Muscle layer of colon (tissue), 2 donors: ENCODE results near the gene FMOD.
A peak's percentile ranks its signal among the peaks of the same experiment; 100 is the strongest.
"Not testable (repeated sequence)": the region's sequence is repeated elsewhere in the genome, so short reads cannot be mapped to it uniquely, and the experiment has no call there.

Experiments used
- H3K27ac ChIP-seq: one replicate; pipeline ENCODE4 v1.7.0; 2013; ENCODE audit warnings: low read depth, mild to moderate bottlenecking, low read length, moderate library complexity
- H3K27me3 ChIP-seq, 2 donors: one replicate each; pipeline ENCODE4 v1.7.0; 2013; ENCODE audit warnings: low read length in 2 of 2, mild to moderate bottlenecking in 2 of 2; ENCODE audit not compliant: insufficient read depth in 2 of 2, control insufficient read depth in 1 of 2
- H3K36me3 ChIP-seq: one replicate; pipeline ENCODE4 v1.7.0; 2013; ENCODE audit warnings: mild to moderate bottlenecking, low read length; ENCODE audit not compliant: insufficient read depth
- H3K4me1 ChIP-seq: one replicate; pipeline ENCODE4 v1.7.0; 2013; ENCODE audit warnings: mild to moderate bottlenecking, low read length; ENCODE audit not compliant: insufficient read depth
- H3K4me3 ChIP-seq, 2 donors: one replicate each; pipeline ENCODE4 v1.7.0; 2013; ENCODE audit warnings: low read length in 2 of 2, low read depth in 1 of 2, mild to moderate bottlenecking in 1 of 2, moderate library complexity in 1 of 2
- H3K9ac ChIP-seq: one replicate; pipeline ENCODE4 v1.7.0; 2013; ENCODE audit warnings: low read length
- H3K9me3 ChIP-seq: one replicate; pipeline ENCODE4 v1.7.0; 2013; ENCODE audit warnings: mild to moderate bottlenecking, low read length
- donor health status: abdominal sarcoma.
- donor health status: Adenocarcinoma of cecum.

The FMOD gene

DNA sequence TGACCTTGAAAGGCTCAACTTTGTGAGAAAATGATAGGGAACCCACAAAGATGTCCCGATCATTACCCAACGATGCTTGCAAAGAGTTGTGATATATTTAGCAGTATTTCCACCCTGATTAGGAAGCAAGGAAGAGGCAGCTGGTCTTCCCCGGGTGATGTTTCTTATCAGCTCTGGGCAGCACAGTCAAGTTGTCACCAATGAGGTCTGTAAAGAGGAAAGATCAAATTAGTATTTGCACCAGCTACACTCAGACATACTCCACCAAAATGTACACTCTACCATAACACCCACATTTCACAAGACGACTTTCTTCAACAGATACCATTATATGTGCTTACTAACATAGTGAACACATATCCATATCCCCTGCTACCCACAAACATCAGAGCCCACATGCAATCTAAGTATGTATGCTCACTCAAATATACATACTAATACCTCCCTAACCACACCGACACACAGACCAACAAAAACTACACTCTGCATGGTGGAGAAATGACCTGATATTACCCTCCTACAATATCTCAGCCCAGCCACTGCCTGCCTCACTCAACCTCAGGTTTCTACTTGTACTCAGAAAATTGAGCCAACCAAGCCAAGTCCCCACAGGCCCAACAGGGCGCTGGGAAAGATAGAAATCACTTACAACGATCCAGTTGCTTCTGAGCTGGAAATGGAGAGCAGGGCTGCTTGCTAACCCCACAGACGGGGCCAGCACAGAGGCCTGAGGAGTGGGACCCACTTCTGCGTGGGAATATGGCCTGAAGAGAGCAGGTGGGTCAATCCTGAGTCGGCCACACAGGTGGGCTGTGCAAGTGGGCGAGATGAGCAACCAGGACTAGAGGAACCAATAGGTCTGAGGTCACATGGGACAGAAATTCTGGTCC lies 50.2 kb downstream of the FMOD start:
- Histone ChIP-seq H3K27ac (no peak overlapping the region), H3K9ac (no peak overlapping the region), H3K36me3 (no peaks in the 10 kb centered on the region), H3K27me3 (no peaks in the 10 kb centered on the region), H3K9me3 (no peaks in the 10 kb centered on the region), H3K4me1 (peaks cover 9% of the 10 kb centered on the region), H3K4me3 (no peak overlapping the region)

GRCh38 chr1:203299719-203300429 lies 51.0 kb downstream of the FMOD start:
- not testable (repeated sequence) for H3K9ac ChIP-seq, H3K27ac ChIP-seq, H3K9me3 ChIP-seq, H3K4me3 ChIP-seq, H3K27me3 ChIP-seq, H3K36me3 ChIP-seq, H3K4me1 ChIP-seq

DNA sequence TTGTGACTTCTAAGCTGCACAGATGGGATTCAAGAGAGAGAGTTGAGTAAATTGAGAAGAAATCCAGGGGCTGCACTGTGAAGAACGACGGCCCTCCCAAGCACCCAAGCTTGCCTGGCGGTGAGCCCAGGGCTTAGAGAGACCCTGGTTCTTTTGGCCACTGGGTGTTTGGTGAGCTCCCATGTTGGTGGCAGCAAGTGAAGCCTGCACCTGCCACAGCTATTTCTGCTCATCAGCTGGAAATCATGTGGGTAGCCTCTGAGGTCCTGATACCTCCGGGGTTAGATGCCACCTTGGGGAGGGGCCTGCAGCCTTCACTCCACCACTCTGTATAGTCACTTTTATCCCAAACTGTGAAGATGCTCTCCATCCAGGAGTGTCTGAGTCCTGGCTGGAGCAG lies 51.8 kb downstream of the FMOD start:
- Histone ChIP-seq H3K9me3 (no peaks in the 10 kb centered on the region), H3K9ac (no peak overlapping the region), H3K36me3 (no peaks in the 10 kb centered on the region), H3K27me3 (no peaks in the 10 kb centered on the region), H3K4me3 (no peak overlapping the region), H3K27ac (no peak overlapping the region), H3K4me1 (peaks cover under 1% of the 10 kb centered on the region)

DNA sequence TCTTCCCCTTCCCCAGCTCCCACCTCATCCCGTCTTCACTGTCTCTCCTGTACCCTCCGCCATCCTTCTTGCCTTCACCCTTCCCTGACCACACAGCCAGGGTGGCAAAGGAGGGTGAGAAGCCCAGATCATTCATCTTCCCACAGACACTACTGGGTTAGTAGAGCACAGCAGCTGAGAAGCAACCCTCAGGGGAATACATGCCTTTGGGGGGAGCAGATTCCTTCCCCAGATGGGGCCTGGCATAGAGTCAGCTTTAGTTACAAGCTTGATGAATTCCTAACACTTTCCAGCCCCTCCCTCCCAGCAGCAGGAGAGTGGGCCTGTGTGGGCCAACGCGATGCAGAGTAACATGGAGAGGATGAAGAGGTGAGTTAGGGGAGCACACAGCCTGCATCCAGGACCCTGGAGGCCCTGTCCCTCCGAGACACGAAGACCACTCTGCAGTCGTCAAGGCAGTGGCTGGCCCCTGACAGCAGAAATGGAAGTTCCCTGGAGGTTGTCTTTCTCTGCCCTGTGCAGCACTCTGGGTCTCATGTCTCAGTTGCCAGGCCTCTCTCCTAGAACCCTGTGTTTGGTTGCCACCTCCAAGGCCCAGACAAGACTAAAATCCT lies 54.4 kb downstream of the FMOD start:
- no peaks in the 10 kb centered on the region for H3K27me3 ChIP-seq
- no peaks in the 10 kb centered on the region for H3K9me3 ChIP-seq
- peaks cover 8% of the 10 kb centered on the region for H3K4me1 ChIP-seq
- no peaks in the 10 kb centered on the region for H3K36me3 ChIP-seq
- H3K9ac ChIP-seq = no peak overlapping the region
- no peak overlapping the region for H3K4me3 ChIP-seq
- no peak overlapping the region for H3K27ac ChIP-seq

DNA sequence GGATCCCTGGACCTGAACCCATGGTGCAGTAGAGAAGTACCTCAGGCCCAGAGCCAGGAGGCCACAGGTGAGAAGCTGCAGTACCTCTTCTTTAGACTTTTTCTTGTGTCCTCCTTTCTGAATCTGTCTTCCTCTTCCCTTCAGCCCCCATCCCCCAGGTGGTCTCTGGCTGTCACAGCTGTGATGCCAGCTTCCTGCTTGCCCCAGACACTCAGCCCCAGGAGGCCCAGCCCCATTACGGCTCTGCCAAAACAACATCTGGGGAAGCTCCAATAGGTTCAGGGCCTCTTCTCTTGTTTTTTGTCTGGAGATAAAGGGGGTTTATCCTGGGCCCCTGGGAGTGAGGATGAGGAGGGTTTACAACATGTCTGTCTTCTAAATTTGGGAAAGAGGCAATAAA lies 55.1 kb downstream of the FMOD start:
- no peak overlapping the region for H3K4me3 ChIP-seq
- H3K9me3 ChIP-seq = no peaks in the 10 kb centered on the region
- H3K27ac ChIP-seq = no peak overlapping the region
- H3K36me3 ChIP-seq = no peaks in the 10 kb centered on the region
- peaks cover 16% of the 10 kb centered on the region for H3K4me1 ChIP-seq
- H3K27me3 ChIP-seq = no peaks in the 10 kb centered on the region
- no peak overlapping the region for H3K9ac ChIP-seq

DNA sequence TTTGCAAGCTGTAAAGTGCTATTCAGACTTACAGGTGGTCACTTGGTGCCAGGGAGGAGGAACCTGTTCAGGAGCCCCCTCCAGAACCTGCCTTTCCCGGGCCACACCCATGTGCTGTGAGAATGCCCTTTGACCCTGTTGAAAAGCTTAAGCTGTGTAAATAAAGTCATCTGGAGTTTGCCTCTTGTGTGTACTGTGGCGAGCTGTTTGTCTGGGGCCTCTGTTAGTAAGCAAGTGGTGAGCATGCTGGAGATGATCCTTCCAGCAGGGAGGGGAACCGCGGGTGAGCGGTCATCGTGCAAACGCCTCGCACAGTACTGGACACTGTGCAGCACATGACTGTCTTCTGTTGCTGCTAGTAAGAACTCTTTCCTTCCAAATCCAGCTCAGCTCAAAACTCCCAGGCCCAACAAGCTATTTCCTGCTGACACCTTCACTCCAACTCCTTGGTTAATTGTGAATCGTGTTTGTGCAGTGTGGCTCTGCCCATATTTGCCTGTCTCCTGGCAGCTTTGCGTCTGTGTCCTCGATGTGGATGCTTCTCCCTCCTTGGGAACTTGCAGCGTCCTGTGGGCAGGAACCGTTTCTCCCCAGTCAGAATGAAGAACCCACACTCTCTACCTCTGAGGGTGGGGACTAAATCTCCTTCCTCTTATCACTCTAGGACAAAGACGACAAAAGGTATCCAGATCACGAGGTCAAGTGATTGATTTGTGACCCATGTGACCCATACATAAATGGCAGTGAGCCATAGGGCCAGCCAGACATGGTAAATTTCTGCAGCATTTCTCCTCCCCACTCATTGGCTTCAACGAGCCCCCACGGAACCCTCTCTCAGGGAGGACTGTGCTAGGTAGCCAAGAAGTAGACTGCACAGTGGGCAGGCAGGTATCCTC lies 59.5 kb downstream of the FMOD start:
- H3K9me3 ChIP-seq = no peaks in the 10 kb centered on the region
- H3K4me1 ChIP-seq = peaks cover 42% of the 10 kb centered on the region
- peak overlapping the region in 1 of 2 donors; percentile 37 for H3K4me3 ChIP-seq
- H3K27ac ChIP-seq = peak overlapping the region; percentile 97
- H3K9ac ChIP-seq = peak overlapping the region; percentile 44
- H3K27me3 ChIP-seq = no peaks in the 10 kb centered on the region
- H3K36me3 ChIP-seq = no peaks in the 10 kb centered on the region
